IPS-18a (cell line): ENCODE measurements around the gene C11orf91.
"Not testable (repeated sequence)": the region's sequence is repeated elsewhere in the genome, so short reads cannot be mapped to it uniquely, and the experiment has no call there.

Source experiments
- H3K27ac ChIP-seq: one replicate; pipeline ENCODE4 v1.5.1; 2013; ENCODE audit warnings: low read length
- H3K27me3 ChIP-seq: one replicate; pipeline ENCODE4 v1.6.1; 2013; ENCODE audit warnings: mild to moderate bottlenecking, low read length; ENCODE audit not compliant: control insufficient read depth, insufficient read depth
- H3K36me3 ChIP-seq: one replicate; pipeline ENCODE4 v1.6.1; 2013; ENCODE audit warnings: low read depth, low read length; ENCODE audit not compliant: control insufficient read depth
- H3K4me1 ChIP-seq: one replicate; pipeline ENCODE4 v1.6.1; 2013; ENCODE audit warnings: low read depth, low read length; ENCODE audit not compliant: control insufficient read depth
- H3K4me3 ChIP-seq: one replicate; pipeline ENCODE4 v1.5.1; 2013; ENCODE audit warnings: low read length
- H3K9ac ChIP-seq: one replicate; pipeline ENCODE4 v1.6.1; 2013; ENCODE audit warnings: mild to moderate bottlenecking, low read length, moderate library complexity
- H3K9me3 ChIP-seq: one replicate; pipeline ENCODE4 v1.6.1; 2013; ENCODE audit warnings: low read depth, low read length; ENCODE audit not compliant: control insufficient read depth

C11orf91 gene

DNA sequence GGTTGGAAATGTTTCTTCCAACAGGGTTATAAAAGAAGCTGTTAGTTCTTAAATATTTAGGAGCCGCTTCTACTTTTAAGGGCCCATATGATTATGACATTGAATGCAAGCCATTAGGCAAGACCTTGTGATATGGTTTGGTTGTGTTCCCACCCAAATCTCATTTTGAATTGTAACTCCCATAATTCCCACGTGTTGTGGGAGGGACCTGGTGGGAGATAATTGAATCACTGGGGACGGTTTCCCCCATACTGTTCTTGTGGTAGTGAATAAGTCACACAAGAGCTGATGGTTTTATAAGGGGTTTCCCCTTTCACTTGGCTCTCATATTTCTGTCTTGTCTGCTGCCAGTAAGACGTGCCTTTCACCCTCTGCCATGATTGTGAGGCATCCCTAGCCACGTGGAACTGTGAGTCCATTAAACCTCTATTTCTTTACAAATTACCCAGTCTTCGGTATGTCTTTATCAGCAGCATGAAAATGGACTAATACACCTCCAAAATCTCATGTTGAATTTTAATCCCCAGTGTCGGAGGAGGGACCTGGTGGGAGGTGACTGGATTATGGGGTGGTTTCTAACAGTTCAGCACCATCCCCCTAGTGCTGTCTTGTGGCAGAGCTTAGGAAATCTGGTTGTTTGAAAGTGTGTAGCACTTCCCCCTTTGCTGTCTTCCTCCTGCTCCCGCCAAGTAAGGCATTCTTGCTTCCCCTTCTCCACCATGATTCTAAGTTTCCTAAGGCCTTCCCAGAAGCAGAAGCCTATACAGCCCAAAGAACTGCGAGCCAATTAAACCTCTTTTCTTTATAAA lies 31.3 kb upstream of the C11orf91 start:
- no peaks in the 10 kb centered on the region for H3K36me3 ChIP-seq
- no peak overlapping the region for H3K9ac ChIP-seq
- no peak overlapping the region for H3K27ac ChIP-seq

DNA sequence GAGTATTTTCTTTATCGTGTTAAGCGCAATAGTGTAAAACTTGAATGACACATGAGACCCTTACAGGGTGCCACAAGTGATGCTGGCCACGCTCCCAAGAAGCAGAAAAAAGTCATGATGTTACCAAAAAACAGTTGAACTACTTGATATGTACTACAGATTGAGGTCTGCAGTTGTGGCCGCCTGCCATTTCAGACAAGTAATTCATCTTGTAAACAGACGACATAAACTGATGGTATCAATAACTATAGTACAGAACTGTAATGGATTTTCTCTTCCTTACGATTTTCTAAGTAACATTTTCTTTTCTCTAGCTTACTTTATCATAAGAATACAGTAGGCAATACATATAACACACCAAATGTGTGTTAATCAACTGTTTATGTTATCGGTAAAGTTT lies 30.1 kb upstream of the C11orf91 start:
- Histone ChIP-seq H3K4me3 (no peak overlapping the region), H3K9me3 (no peaks in the 10 kb centered on the region), H3K9ac (no peak overlapping the region), H3K27ac (no peak overlapping the region), H3K4me1 (peaks cover 4% of the 10 kb centered on the region), H3K27me3 (peaks cover 14% of the 10 kb centered on the region), H3K36me3 (no peaks in the 10 kb centered on the region)

More for the DNA sequence above, 31.3 kb upstream of the C11orf91 start:
- Histone ChIP-seq H3K27me3 (peaks cover 14% of the 10 kb centered on the region), H3K4me1 (peaks cover 7% of the 10 kb centered on the region), H3K9me3 (no peaks in the 10 kb centered on the region), H3K4me3 (no peak overlapping the region)

- not testable (repeated sequence) for H3K4me1 ChIP-seq, H3K36me3 ChIP-seq, H3K9me3 ChIP-seq, H3K27ac ChIP-seq, H3K4me3 ChIP-seq, H3K9ac ChIP-seq, H3K27me3 ChIP-seq
Observed at GRCh38 chr11:33729072-33729664, 28.5 kb upstream of the C11orf91 start.

DNA sequence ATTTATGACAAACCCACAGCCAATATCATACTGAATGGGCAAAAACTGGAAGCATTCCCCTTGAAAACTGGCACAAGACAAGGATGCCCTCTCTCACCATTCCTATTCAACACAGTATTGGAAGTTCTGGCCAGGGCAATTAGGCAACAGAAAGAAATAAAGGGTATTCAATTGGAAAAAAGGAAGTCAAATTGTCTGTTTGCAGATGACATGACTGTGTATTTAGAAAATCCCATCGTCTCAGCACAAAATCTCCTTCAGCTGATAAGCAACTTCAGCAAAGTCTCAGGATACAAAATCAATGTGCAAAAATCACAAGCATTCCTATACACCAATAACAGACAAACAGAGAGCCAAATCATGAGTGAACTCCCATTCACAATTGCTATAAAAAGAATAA lies 26.9 kb upstream of the C11orf91 start:
- not testable (repeated sequence) for H3K36me3 ChIP-seq

GRCh38 chr11:33725496-33725895 lies 24.9 kb upstream of the C11orf91 start:
- Histone ChIP-seq H3K9ac (no peak overlapping the region), H3K4me3 (no peak overlapping the region), H3K9me3 (no peaks in the 10 kb centered on the region), H3K27me3 (no peaks in the 10 kb centered on the region), H3K27ac (no peak overlapping the region), H3K36me3 (no peaks in the 10 kb centered on the region), H3K4me1 (peaks cover 9% of the 10 kb centered on the region)

More for the DNA sequence above, 26.9 kb upstream of the C11orf91 start:
- H3K4me3 ChIP-seq, H3K27me3 ChIP-seq, H3K4me1 ChIP-seq, H3K9me3 ChIP-seq, H3K27ac ChIP-seq, H3K9ac ChIP-seq: not testable (repeated sequence)

DNA sequence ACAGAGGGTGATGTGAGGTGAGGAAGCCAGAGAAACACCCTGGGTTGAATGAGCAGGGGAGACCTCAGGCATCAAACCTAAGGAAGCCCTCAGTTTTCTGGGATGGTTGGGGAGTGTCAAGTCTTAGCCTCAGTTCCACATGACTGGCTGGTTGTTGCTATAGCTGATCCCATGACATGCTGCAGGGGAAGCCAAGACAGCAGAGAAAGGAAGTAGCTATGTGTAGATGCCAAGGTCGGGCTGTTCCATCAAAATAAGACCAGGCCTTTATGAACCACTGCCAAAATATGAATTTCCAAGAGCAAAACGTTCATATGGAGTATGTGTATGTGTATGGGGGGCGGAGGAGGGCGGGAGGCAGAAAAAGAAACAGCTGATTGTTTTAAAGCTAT lies 24.0 kb upstream of the C11orf91 start:
- no peaks in the 10 kb centered on the region for H3K9me3 ChIP-seq
- no peak overlapping the region for H3K4me3 ChIP-seq
- no peaks in the 10 kb centered on the region for H3K27me3 ChIP-seq
- peaks cover 9% of the 10 kb centered on the region for H3K4me1 ChIP-seq
- H3K9ac ChIP-seq, result no peak overlapping the region
- peaks cover 4% of the 10 kb centered on the region for H3K36me3 ChIP-seq
- no peak overlapping the region for H3K27ac ChIP-seq

GRCh38 chr11:33723238-33723881 lies 22.7 kb upstream of the C11orf91 start:
- peaks cover 4% of the 10 kb centered on the region for H3K36me3 ChIP-seq
- H3K27me3 ChIP-seq, result no peaks in the 10 kb centered on the region
- H3K4me1 ChIP-seq, result peaks cover 9% of the 10 kb centered on the region
- H3K27ac ChIP-seq, result no peak overlapping the region
- no peak overlapping the region for H3K9ac ChIP-seq
- H3K9me3 ChIP-seq, result no peaks in the 10 kb centered on the region
- no peak overlapping the region for H3K4me3 ChIP-seq

DNA sequence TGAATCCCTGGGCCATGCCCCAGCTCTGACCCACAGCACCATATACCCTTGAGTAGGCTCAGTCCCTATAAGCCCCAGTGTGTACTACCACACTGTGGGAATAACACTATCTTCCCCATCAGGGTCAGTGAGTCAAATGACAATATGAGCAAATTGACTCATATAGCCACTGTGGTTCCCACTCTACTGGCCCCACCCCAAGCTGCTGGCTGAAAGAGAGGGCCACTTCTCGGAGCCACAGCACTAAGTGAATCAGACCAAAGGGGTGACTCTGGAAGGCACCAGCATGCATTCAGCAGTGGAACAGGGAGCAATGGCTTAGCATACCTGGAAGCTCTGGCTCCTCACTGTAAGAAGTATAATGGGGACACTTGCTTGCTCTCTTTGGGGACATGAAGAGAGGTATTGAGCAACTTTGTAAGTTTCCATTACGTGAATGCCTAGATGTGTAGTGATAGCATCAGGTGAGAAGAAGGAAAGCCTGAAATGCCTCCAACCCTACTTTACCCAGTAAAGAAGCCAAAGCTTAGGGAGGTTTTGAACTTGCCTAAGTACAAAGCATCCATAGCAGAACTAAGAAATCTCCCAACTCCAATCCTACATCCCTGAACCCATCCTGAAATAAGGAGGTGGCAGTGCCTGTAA lies 22.1 kb upstream of the C11orf91 start:
- H3K4me1 ChIP-seq, result peaks cover 9% of the 10 kb centered on the region
- no peaks in the 10 kb centered on the region for H3K27me3 ChIP-seq
- H3K36me3 ChIP-seq, result peaks cover 4% of the 10 kb centered on the region
- H3K9me3 ChIP-seq, result no peaks in the 10 kb centered on the region
- no peak overlapping the region for H3K9ac ChIP-seq
- H3K27ac ChIP-seq, result no peak overlapping the region
- no peak overlapping the region for H3K4me3 ChIP-seq

GRCh38 chr11:33721984-33722383 lies 21.4 kb upstream of the C11orf91 start:
- Histone ChIP-seq H3K9ac (no peak overlapping the region), H3K4me1 (peaks cover 9% of the 10 kb centered on the region), H3K4me3 (no peak overlapping the region), H3K27ac (no peak overlapping the region), H3K27me3 (no peaks in the 10 kb centered on the region), H3K36me3 (peaks cover 4% of the 10 kb centered on the region), H3K9me3 (no peaks in the 10 kb centered on the region)

DNA sequence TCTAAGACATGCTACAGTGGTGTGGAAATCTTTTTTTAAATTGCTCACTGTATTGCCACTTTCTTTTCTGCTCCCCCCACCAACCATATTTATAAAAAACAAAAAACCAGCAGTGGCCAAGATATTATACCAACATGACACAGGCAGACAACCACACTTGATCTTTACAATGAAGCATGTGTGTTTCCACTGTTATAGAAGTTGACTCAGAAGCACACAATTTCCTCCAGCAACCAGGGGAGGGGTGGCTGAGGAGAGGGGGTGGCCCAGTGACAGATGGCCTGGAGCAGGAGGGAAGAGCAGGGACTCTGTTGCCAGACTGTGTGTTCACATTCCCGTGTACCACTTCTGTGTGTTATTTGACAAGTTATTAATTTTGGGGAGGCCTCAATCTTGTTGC lies 20.8 kb upstream of the C11orf91 start:
- peaks cover 9% of the 10 kb centered on the region for H3K4me1 ChIP-seq
- H3K9ac ChIP-seq, result no peak overlapping the region
- H3K4me3 ChIP-seq, result no peak overlapping the region
- H3K27me3 ChIP-seq, result no peaks in the 10 kb centered on the region
- H3K36me3 ChIP-seq, result peaks cover 4% of the 10 kb centered on the region
- H3K9me3 ChIP-seq, result no peaks in the 10 kb centered on the region
- H3K27ac ChIP-seq, result no peak overlapping the region

GRCh38 chr11:33719587-33719986 lies 19.0 kb upstream of the C11orf91 start:
- peaks cover 11% of the 10 kb centered on the region for H3K36me3 ChIP-seq

More at GRCh38 chr11:33719587-33719986, 19.0 kb upstream of the C11orf91 start:
- peaks cover 9% of the 10 kb centered on the region for H3K4me1 ChIP-seq
- H3K27me3 ChIP-seq, result no peaks in the 10 kb centered on the region
- no peak overlapping the region for H3K4me3 ChIP-seq
- H3K9ac ChIP-seq, result no peak overlapping the region
- H3K27ac ChIP-seq, result no peak overlapping the region
- H3K9me3 ChIP-seq, result no peaks in the 10 kb centered on the region
